Ishikawa (cell line): Measurements from ENCODE around the gene EVI5L.

Experiments
- CEBPB ChIP-seq: IDR thresholded peaks from 2 replicates; pipeline ENCODE4 v1.6.1; 2012
- CREB1 ChIP-seq: IDR thresholded peaks from 2 replicates; pipeline ENCODE4 v1.6.1; 2012; ENCODE audit warnings: low read depth
- EGR1 ChIP-seq: IDR thresholded peaks from 2 replicates; pipeline ENCODE4 v1.6.1; 2012
- EP300 ChIP-seq: IDR thresholded peaks from 2 replicates; pipeline ENCODE4 v1.6.1; 2012; ENCODE audit warnings: borderline replicate concordance
- FOXM1 ChIP-seq: IDR thresholded peaks from 2 replicates; pipeline ENCODE4 v1.6.1; 2012; ENCODE audit warnings: low read depth, borderline replicate concordance
- MAX ChIP-seq: IDR thresholded peaks from 2 replicates; pipeline ENCODE4 v1.6.1; 2012
- NFIC ChIP-seq: IDR thresholded peaks from 2 replicates; pipeline ENCODE4 v1.6.1; 2012
- RAD21 ChIP-seq: IDR thresholded peaks from 2 replicates; pipeline ENCODE4 v1.6.1; 2012; ENCODE audit warnings: low read depth
- TAF1 ChIP-seq: IDR thresholded peaks from 2 replicates; pipeline ENCODE4 v1.6.1; 2012; ENCODE audit warnings: low read depth, mild to moderate bottlenecking
- TCF12 ChIP-seq: IDR thresholded peaks from 2 replicates; pipeline ENCODE4 v1.6.1; 2012; ENCODE audit warnings: low read depth
- TEAD4 ChIP-seq: IDR thresholded peaks from 2 replicates; pipeline ENCODE4 v1.6.1; 2012
- YY1 ChIP-seq: IDR thresholded peaks from 2 replicates; pipeline ENCODE4 v1.6.1; 2012; ENCODE audit warnings: low read depth
- ZBTB7A ChIP-seq: IDR thresholded peaks from 2 replicates; pipeline ENCODE4 v1.6.1; 2012; ENCODE audit warnings: low read depth
- TF ChIP-seq, protein P1 (sequence below): IDR thresholded peaks from 2 replicates; pipeline ENCODE4 v1.6.1; 2012
- TF ChIP-seq, protein P2 (sequence below): IDR thresholded peaks from 2 replicates; pipeline ENCODE4 v1.6.1; 2012; ENCODE audit warnings: low read depth, mild to moderate bottlenecking

EVI5L gene

DNA sequence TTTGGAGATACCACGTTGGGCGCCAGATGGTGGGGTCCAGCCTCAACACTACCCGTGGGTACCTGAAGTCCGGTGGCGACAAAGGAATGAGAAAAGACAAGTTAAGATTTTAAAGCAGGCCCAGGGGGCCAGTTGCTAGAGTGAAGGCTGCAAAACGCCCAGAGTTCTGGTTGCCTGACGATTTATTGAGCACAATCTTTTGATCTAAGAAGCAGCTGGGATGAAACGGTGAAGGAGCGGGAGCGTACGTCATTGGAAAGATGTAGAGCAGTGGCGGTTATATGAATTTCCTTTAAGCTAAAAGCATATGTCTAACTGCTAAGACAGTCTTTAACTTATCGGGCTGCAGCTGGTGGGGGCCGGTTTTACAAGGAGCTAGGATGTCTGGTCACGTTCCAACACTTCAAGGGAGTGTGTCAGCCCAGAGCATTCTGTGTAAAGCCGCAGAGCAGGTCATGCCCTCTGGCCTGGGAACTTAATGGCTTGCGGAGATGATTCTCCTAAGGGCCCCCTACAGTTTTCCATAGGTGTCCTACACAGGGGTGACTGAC is 28.9 kb upstream of the EVI5L start:
- TF ChIP-seq RAD21 (no peak), CEBPB (no peak), NFIC (no peak), EGR1 (no peak)

DNA sequence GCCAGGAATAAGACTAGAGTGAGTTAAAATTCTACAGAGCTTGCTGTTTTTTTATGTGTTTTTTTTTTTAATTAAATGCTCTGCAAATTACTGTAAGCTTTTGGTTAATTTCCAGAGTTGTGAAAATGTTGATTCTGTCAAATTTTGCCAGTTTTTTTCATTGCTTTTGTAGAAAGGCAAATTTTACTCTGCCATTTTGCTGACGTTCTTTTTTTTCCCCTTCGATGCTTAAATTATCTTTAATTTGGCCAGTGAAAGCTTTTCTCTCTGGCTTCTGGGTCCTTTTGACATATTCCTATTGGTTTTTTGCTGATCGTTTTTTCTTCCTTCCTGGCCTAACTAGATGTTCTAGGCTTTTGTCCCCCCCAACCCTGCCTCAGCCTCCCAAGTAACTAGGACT is 23.8 kb upstream of the EVI5L start:
- TF ChIP-seq EP300 (no peak), YY1 (no peak)

DNA sequence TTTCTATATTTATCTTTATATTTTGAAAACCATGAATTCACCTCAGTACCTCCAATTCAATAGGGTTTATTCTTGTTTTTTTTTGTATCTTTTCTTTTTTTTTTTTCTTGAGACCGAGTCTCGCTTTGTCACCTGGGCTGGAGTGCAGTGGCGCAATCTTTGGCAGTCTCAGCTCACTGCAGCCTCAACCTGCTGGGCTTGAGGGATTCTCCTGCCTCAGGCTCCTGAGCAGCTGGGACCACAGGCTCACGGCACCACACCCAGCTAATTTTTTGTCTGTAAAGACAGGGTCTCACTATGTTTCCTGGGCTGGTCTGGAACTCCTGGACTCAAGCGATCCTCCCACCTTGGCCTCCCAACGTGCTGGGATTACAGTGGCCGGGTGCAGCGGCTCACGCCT is 23.1 kb upstream of the EVI5L start:
- no peak for TF ChIP-seq FOXM1
- no peak for TF ChIP-seq CREB1
- TF ChIP-seq EGR1 = no peak
- TF ChIP-seq, protein P1, sequence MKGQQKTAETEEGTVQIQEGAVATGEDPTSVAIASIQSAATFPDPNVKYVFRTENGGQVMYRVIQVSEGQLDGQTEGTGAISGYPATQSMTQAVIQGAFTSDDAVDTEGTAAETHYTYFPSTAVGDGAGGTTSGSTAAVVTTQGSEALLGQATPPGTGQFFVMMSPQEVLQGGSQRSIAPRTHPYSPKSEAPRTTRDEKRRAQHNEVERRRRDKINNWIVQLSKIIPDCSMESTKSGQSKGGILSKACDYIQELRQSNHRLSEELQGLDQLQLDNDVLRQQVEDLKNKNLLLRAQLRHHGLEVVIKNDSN = no peak
- TF ChIP-seq YY1 = no peak
- no peak for TF ChIP-seq NFIC
- TF ChIP-seq EP300 = no peak
- no peak for TF ChIP-seq RAD21
- no peak for TF ChIP-seq MAX
- no peak for TF ChIP-seq ZBTB7A
- TF ChIP-seq TEAD4 = no peak
- TF ChIP-seq TAF1 = no peak
- TF ChIP-seq, protein P2, sequence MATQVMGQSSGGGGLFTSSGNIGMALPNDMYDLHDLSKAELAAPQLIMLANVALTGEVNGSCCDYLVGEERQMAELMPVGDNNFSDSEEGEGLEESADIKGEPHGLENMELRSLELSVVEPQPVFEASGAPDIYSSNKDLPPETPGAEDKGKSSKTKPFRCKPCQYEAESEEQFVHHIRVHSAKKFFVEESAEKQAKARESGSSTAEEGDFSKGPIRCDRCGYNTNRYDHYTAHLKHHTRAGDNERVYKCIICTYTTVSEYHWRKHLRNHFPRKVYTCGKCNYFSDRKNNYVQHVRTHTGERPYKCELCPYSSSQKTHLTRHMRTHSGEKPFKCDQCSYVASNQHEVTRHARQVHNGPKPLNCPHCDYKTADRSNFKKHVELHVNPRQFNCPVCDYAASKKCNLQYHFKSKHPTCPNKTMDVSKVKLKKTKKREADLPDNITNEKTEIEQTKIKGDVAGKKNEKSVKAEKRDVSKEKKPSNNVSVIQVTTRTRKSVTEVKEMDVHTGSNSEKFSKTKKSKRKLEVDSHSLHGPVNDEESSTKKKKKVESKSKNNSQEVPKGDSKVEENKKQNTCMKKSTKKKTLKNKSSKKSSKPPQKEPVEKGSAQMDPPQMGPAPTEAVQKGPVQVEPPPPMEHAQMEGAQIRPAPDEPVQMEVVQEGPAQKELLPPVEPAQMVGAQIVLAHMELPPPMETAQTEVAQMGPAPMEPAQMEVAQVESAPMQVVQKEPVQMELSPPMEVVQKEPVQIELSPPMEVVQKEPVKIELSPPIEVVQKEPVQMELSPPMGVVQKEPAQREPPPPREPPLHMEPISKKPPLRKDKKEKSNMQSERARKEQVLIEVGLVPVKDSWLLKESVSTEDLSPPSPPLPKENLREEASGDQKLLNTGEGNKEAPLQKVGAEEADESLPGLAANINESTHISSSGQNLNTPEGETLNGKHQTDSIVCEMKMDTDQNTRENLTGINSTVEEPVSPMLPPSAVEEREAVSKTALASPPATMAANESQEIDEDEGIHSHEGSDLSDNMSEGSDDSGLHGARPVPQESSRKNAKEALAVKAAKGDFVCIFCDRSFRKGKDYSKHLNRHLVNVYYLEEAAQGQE = no peak
- TF ChIP-seq TCF12 = no peak
- TF ChIP-seq CEBPB = no peak

DNA sequence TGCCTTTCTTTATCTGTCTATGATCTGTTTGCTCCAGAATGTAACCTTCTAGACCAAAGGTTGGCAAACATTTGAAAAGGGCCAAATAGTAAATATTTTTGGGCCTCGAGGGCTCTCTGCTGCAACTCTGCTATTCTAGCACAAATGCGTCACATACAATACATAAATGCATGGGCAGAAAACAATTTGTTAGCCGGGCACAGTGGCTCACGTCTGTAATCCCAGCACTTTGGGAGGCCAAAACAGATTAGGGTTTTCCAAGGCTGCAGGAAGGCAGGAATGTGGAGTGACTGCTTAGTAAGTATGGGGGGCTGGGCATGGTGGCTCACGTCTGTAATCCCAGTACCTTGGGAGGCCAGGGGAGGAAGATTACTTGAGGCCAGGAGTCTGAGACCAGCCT is 21.9 kb upstream of the EVI5L start:
- TF ChIP-seq TEAD4 (no peak), ZBTB7A (no peak)
- TF ChIP-seq, protein P1 = no peak

DNA sequence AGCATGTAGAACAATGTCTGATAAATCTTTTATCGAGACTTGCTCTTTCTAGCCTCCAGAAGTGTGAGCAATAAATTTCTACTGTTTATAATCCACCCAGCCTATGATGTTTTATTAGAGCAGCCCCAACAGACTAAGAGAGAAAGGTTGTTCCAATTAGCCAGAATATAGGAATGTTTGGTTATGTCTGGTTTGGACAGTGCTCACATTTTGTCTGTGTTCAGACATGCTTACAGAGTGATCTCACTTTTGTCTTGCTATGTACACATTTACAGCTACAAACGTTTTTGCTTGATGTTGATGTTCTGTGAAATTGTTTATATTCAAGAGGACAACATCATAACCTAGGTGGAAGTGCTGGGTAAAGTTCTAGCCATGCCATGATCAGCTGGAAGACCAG is 18.0 kb upstream of the EVI5L start:
- TF ChIP-seq MAX (no peak), TAF1 (no peak), CEBPB (no peak), YY1 (no peak), NFIC (no peak), EGR1 (no peak), FOXM1 (no peak), EP300 (no peak), RAD21 (no peak), CREB1 (no peak), TEAD4 (no peak), ZBTB7A (no peak)
- TF ChIP-seq, protein P1 = no peak
- TF ChIP-seq, protein P2 = no peak

- TF ChIP-seq TAF1 = no peak
- no peak for TF ChIP-seq FOXM1
- TF ChIP-seq MAX = no peak
- no peak for TF ChIP-seq CEBPB
- TF ChIP-seq NFIC = no peak
- no peak for TF ChIP-seq ZBTB7A
Measured at GRCh38 chr19:7815325-7815724, 14.7 kb upstream of the EVI5L start.
